ENCODE results near the gene YRDC.
"Not testable (repeated sequence)": the region's sequence is repeated elsewhere in the genome, so short reads cannot be mapped to it uniquely, and the experiment has no call there.

Gene YRDC

GRCh38 chr1:37771440-37771839 lies 36.6 kb downstream of the YRDC start:
- DNase-seq (ENCODE audit: low read depth in 2 of 2), result not testable (repeated sequence)

DNA sequence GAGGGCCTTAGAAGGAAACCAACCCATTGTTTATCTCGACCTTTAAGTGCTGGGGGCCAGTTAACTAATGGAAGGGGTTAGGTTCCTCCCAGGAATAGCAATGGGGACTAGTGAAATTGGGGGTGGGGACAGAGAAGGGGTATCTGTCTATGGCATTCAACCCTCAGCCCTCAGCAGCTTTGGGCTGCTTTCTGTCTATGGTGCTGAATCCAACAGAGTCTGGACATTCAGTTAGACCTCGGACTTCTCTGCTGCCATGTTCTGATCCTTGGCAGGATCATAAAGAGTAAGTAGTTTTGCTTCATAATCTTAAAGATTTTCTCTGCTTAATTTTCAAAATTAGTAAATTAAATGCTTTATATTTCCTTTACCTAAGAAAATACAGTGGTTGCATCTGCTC lies 40.5 kb downstream of the YRDC start:
- DNase-seq (ENCODE audit: low read depth in 2 of 2), result no peak

- DNase-seq (ENCODE audit: low read depth in 2 of 2), result no peak
These were observed 41.9 kb downstream of the YRDC start for GRCh38 chr1:37765916-37766664.

DNA sequence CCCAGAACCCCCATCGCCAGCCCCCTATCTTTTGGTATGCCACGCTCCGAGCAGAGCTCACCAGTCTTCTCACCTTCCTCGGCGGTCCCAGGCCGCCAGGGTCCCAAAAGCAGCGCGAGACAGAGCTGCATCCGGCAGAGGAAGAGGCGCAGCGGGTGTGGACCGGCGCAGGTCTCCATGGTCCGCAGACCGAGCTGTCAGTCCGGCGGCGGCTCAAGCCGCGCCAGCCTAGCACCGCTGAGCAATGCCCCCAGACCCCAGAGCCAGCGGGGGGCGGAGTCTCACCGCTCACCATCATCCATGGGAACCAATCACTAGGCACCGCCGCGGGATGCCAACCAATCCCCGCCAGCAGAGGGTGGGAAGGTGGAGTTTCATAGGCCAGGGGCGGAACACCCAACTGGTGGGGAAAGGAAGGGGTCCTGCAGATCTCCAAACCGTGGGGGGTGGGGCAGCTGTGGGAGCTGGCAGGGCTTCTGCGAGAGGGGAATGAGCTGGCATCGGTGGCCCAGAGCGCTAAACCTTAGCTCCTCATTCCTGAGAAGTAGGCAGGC lies 43.0 kb downstream of the YRDC start, which contains the start of gene EPHA10:
Gene EPHA10 (minus strand): TSS at position 233 of the 554 bp plus-strand sequence. CDS start 54 bp downstream, at position 179.
- no peak for DNase-seq (ENCODE audit: low read depth in 2 of 2)

DNA sequence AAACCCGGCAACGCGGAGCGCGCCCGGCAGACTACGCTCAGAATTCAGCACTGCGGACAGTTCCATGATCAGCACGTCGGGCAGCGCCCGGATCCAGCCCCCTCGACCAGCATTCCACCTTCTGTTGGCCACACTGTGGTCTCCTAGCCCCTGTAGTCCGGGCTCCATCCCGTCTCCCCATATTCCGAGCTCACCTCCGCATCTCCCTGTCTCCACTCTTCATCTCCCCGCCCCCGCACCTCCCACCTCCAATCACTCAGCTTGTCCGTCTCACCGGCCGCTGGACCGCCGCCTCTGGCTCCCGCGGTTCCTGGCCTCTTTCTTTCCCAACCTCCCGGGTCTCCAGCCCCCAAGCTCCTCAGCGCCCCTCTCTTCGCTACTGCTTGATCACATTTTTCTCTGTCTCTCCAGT lies 43.6 kb downstream of the YRDC start:
- no peak for DNase-seq (ENCODE audit: low read depth in 2 of 2)

DNA sequence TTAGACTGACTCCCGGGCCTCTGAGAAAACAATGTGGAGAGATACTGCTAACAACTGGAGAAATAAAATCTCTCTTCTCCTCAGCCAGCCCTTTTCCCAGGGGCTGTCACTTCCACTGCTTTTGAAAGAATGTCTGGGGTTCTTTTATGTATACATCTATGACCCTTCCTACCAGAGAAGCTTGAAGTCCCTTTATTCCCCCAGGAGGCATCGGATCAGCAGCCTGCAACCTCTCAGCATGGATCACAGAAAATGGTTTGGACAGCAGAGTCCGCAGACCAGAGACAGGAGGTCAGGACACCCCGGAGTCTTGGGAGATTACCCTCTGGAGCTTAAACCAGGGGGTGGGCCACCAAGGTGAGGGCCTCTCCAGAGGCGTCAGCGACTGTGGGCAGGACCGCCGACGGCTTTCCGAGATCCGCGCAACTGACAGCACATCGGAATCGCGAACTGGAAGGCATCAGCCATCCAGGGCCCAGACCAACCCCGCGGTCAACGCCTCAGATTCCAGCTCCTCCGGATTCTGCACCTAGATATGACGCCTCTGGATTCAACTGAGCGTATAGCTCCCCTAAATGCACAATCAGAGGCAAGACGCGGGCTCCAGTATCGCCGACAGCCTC lies 44.1 kb downstream of the YRDC start:
- DNase-seq (ENCODE audit: low read depth in 2 of 2), result no peak

- DNase-seq (ENCODE audit: low read depth in 2 of 2), result no peak
These were observed 45.5 kb downstream of the YRDC start for GRCh38 chr1:37762516-37762915.

DNA sequence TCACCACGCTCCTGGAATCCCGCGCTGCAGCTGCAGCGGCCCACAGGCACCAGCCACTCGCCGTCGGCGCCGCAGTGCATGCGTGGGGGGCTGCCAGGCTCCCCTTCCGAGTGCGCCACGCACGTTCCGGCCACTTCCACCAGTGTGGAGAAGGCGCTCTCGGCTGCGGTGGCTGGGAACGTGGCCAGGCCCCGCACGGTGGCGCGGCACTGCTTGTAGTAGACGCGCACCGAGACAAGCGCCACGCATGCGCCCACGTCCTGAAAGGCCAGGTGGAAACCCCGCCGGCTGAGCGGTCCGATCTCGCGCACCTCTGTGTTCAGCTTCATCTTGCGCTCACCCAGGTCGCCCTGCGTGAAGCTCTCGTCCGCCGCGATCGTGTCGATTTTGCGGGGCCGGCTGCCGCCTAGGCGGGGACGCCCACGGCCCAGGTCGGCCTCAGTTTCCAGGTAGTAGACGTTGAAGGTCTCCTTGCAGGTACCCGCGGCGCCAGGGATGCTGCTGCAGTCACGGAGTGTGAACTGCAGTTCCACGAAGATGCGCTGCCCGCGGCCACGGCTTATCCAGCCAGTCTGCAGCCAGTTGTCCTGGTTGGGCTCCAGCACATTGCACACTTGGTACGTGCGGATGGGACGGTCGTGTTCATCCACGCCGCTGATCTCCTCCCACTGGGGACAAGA lies 46.5 kb downstream of the YRDC start:
- no peak for DNase-seq (ENCODE audit: low read depth in 2 of 2)

- DNase-seq (ENCODE audit: low read depth in 2 of 2), result no peak
These were observed 48.6 kb downstream of the YRDC start for GRCh38 chr1:37759451-37759850.

- no peak for DNase-seq (ENCODE audit: low read depth in 2 of 2)
These were observed 52.0 kb downstream of the YRDC start for GRCh38 chr1:37755951-37756560.

DNA sequence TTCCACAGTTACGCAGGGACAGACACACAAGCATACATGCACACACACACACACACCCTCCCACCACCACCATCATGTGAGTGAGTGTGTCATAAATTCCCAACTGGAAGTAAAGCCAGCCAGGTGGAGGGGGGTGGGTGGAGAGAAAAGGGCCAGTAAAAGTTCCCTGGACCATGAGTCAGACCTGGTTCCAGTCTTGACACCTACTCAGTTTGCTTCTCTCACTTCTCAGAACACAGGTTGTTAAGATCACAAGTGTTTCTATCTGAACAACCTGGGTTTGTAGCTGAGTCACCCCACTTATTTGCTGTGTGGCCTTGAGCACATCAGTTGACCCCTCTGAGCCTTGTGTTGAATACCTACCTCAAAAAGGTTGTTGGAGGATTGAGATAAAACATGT lies 52.7 kb downstream of the YRDC start:
- no peak for DNase-seq (ENCODE audit: low read depth in 2 of 2)

- DNase-seq (ENCODE audit: low read depth in 2 of 2), result no peak
These were observed 54.3 kb downstream of the YRDC start for GRCh38 chr1:37753473-37754321.

Measured in activated CD8-positive, alpha-beta memory T cell treated with anti-CD3 and anti-CD28 coated beads for 4 hours (primary cell).